Vagina (tissue), 2 donors: Measurements from ENCODE around the gene SEC24C. TPM values are rescaled to one million over a fixed set of nuclear protein-coding genes. Genes with fewer than 3 reads are reported as not detected.

Experiments used
- DNase-seq, 2 donors: peaks; one replicate each; pipeline ENCODE4 v3.0.0-alpha.2; 2017; ENCODE audit errors: extremely low spot score in 2 of 2
- H3K27ac ChIP-seq: fragments of 200-600 bp; sonication (generic); one replicate; pipeline ENCODE4 v1.5.1; 2019
- H3K27me3 ChIP-seq: fragments of 200-600 bp; sonication (generic); one replicate; pipeline ENCODE4 v1.5.1; 2019
- H3K36me3 ChIP-seq, 2 donors: fragments of 200-600 bp; sonication (generic); one replicate each; pipeline ENCODE4 v1.5.1; 2017 to 2019
- H3K4me1 ChIP-seq: fragments of 200-600 bp; sonication (generic); one replicate; pipeline ENCODE4 v1.5.1; 2019
- H3K4me3 ChIP-seq, 2 donors: fragments of 200-600 bp; sonication (generic); 1 replicate in 1 of 2; 2 replicates in 1 of 2; pipeline ENCODE4 v1.5.1; 2016 to 2019
- H3K9me3 ChIP-seq: fragments of 200-600 bp; sonication (generic); one replicate; pipeline ENCODE4 v1.5.1; 2019
- CTCF ChIP-seq, 3 experiments: fragments of 450-650 bp in 2 of 3; fragments of 200-600 bp in 1 of 3; sonication (generic) in 1 of 3; IDR thresholded peaks; one replicate each; pipeline ENCODE4 v1.5.1; 2017 to 2019; ENCODE audit warnings: antibody characterized with exemption in 3 of 3, mild to moderate bottlenecking in 2 of 3, moderate library complexity in 2 of 3
- POLR2A ChIP-seq, 2 donors: fragments of 450-650 bp; IDR thresholded peaks; one replicate each; pipeline ENCODE4 v1.6.1; 2017; ENCODE audit warnings: antibody characterized with exemption in 2 of 2, mild to moderate bottlenecking in 2 of 2, moderate library complexity in 2 of 2
- POLR2AphosphoS5 ChIP-seq, 2 donors: sonication (generic); formaldehyde crosslinking; IDR thresholded peaks; one replicate each; pipeline ENCODE4 v1.9.0; 2017; ENCODE audit warnings: antibody characterized with exemption in 2 of 2, mild to moderate bottlenecking in 2 of 2, low read depth in 1 of 2; ENCODE audit not compliant: insufficient read depth in 1 of 2
- intact Hi-C: fragments of 100-400 bp; cut with DNase I; formaldehyde crosslinking; loops from one replicate; pipeline ENCODE4 v1.15.1; 2023
- total RNA-seq: library from RNA; depleted of rRNA; stranded (reverse); fragments of >200 nt; gene quantifications from one replicate; pipeline ENCODE4 v1.2.3, GENCODE V29; 2016

The SEC24C gene
- total RNA-seq, 1 donor from 2014 or later: 47.9 TPM

- Histone ChIP-seq H3K4me3 (no peak overlapping the region), H3K27me3 (no peaks in the 10 kb centered on the region), H3K36me3 (peaks cover 6 to 86% of the 10 kb centered on the region in 2 donors), H3K4me1 (no peaks in the 10 kb centered on the region), H3K9me3 (no peaks in the 10 kb centered on the region), H3K27ac (no peak overlapping the region)
- intact Hi-C loops: no loop called here
- no peak for DNase-seq
- TF ChIP-seq POLR2A (IDR thresholded peaks at IDR 0.05): no peak
- TF ChIP-seq CTCF (IDR thresholded peaks at IDR 0.05): no peak
- TF ChIP-seq POLR2AphosphoS5 (IDR thresholded peaks at IDR 0.05; ENCODE audit: insufficient read depth in 1 of 2, low read depth in 1 of 2): no peak
Measured at GRCh38 chr10:73797324-73798025, 53.3 kb downstream of the SEC24C start.

- no peaks in the 10 kb centered on the region for H3K4me1 ChIP-seq
- DNase-seq: no peak
- no peak for TF ChIP-seq POLR2AphosphoS5 (IDR thresholded peaks at IDR 0.05; ENCODE audit: insufficient read depth in 1 of 2, low read depth in 1 of 2)
- no peak for TF ChIP-seq CTCF (IDR thresholded peaks at IDR 0.05)
- no peak for TF ChIP-seq POLR2A (IDR thresholded peaks at IDR 0.05)
- no peak overlapping the region for H3K27ac ChIP-seq
- intact Hi-C loops: no loop called here
- no peaks in the 10 kb centered on the region for H3K27me3 ChIP-seq
- H3K36me3 ChIP-seq: peaks cover 10 to 86% of the 10 kb centered on the region in 2 donors
- H3K4me3 ChIP-seq: no peak overlapping the region
- no peaks in the 10 kb centered on the region for H3K9me3 ChIP-seq
Measured at GRCh38 chr10:73798087-73798486, 53.9 kb downstream of the SEC24C start.

- DNase-seq: no peak
- H3K4me3 ChIP-seq: no peak overlapping the region
- peaks cover 9 to 84% of the 10 kb centered on the region in 2 donors for H3K36me3 ChIP-seq
- no peaks in the 10 kb centered on the region for H3K27me3 ChIP-seq
- H3K27ac ChIP-seq: no peak overlapping the region
- no peaks in the 10 kb centered on the region for H3K9me3 ChIP-seq
- TF ChIP-seq CTCF (IDR thresholded peaks at IDR 0.05) (no peak), POLR2AphosphoS5 (IDR thresholded peaks at IDR 0.05; ENCODE audit: insufficient read depth in 1 of 2, low read depth in 1 of 2) (no peak), POLR2A (IDR thresholded peaks at IDR 0.05) (no peak)
- H3K4me1 ChIP-seq: no peaks in the 10 kb centered on the region
- intact Hi-C loops: no loop called here
Measured at GRCh38 chr10:73798927-73799560, 54.9 kb downstream of the SEC24C start.

- H3K4me3 ChIP-seq: no peak overlapping the region
- H3K36me3 ChIP-seq: peaks cover 4 to 82% of the 10 kb centered on the region in 2 donors
- H3K27ac ChIP-seq: no peak overlapping the region
- TF ChIP-seq POLR2AphosphoS5 (IDR thresholded peaks at IDR 0.05; ENCODE audit: insufficient read depth in 1 of 2, low read depth in 1 of 2): no peak
- TF ChIP-seq CTCF (IDR thresholded peaks at IDR 0.05): no peak
- no peak for TF ChIP-seq POLR2A (IDR thresholded peaks at IDR 0.05)
- intact Hi-C loops: no loop called here
- no peaks in the 10 kb centered on the region for H3K4me1 ChIP-seq
- H3K9me3 ChIP-seq: no peaks in the 10 kb centered on the region
- H3K27me3 ChIP-seq: no peaks in the 10 kb centered on the region
- no peak for DNase-seq
Measured at GRCh38 chr10:73799899-73800559, 55.9 kb downstream of the SEC24C start.
